Vagina (tissue), 2 donors: ENCODE measurements around the gene OLFML2B. TPM values are rescaled to one million over a fixed set of nuclear protein-coding genes. Genes with fewer than 3 reads are reported as not detected.
"Not testable (repeated sequence)": the region's sequence is repeated elsewhere in the genome, so short reads cannot be mapped to it uniquely, and the experiment has no call there.

Experiments used
- DNase-seq, 2 donors: peaks; one replicate each; pipeline ENCODE4 v3.0.0-alpha.2; 2017; ENCODE audit errors: extremely low spot score in 2 of 2
- H3K27ac ChIP-seq: fragments of 200-600 bp; sonication (generic); one replicate; pipeline ENCODE4 v1.5.1; 2019
- H3K27me3 ChIP-seq: fragments of 200-600 bp; sonication (generic); one replicate; pipeline ENCODE4 v1.5.1; 2019
- H3K36me3 ChIP-seq, 2 donors: fragments of 200-600 bp; sonication (generic); one replicate each; pipeline ENCODE4 v1.5.1; 2017 to 2019
- H3K4me1 ChIP-seq: fragments of 200-600 bp; sonication (generic); one replicate; pipeline ENCODE4 v1.5.1; 2019
- H3K4me3 ChIP-seq, 2 donors: fragments of 200-600 bp; sonication (generic); 1 replicate in 1 of 2; 2 replicates in 1 of 2; pipeline ENCODE4 v1.5.1; 2016 to 2019
- H3K9me3 ChIP-seq: fragments of 200-600 bp; sonication (generic); one replicate; pipeline ENCODE4 v1.5.1; 2019
- CTCF ChIP-seq, 3 experiments: fragments of 450-650 bp in 2 of 3; fragments of 200-600 bp in 1 of 3; sonication (generic) in 1 of 3; IDR thresholded peaks; one replicate each; pipeline ENCODE4 v1.5.1; 2017 to 2019; ENCODE audit warnings: antibody characterized with exemption in 3 of 3, mild to moderate bottlenecking in 2 of 3, moderate library complexity in 2 of 3
- POLR2A ChIP-seq, 2 donors: fragments of 450-650 bp; IDR thresholded peaks; one replicate each; pipeline ENCODE4 v1.6.1; 2017; ENCODE audit warnings: antibody characterized with exemption in 2 of 2, mild to moderate bottlenecking in 2 of 2, moderate library complexity in 2 of 2
- POLR2AphosphoS5 ChIP-seq, 2 donors: sonication (generic); formaldehyde crosslinking; IDR thresholded peaks; one replicate each; pipeline ENCODE4 v1.9.0; 2017; ENCODE audit warnings: antibody characterized with exemption in 2 of 2, mild to moderate bottlenecking in 2 of 2, low read depth in 1 of 2; ENCODE audit not compliant: insufficient read depth in 1 of 2
- intact Hi-C: fragments of 100-400 bp; cut with DNase I; formaldehyde crosslinking; loops from one replicate; pipeline ENCODE4 v1.15.1; 2023
- total RNA-seq: library from RNA; depleted of rRNA; stranded (reverse); fragments of >200 nt; gene quantifications from one replicate; pipeline ENCODE4 v1.2.3, GENCODE V29; 2016

OLFML2B gene
- total RNA-seq, 1 donor from 2014 or later: 12.8 TPM

- Histone ChIP-seq H3K36me3 (no peaks in the 10 kb centered on the region), H3K4me3 (no peak overlapping the region), H3K27me3 (no peaks in the 10 kb centered on the region), H3K27ac (no peak overlapping the region), H3K9me3 (no peaks in the 10 kb centered on the region), H3K4me1 (peaks cover 15% of the 10 kb centered on the region)
- intact Hi-C loops: loop anchor here (10.0 kb wide), 2 partner anchors 66 to 156 kb away; no protein-coding TSS in a partner anchor
- DNase-seq: no peak
- no peak for TF ChIP-seq POLR2A (IDR thresholded peaks at IDR 0.05)
- TF ChIP-seq POLR2AphosphoS5 (IDR thresholded peaks at IDR 0.05; ENCODE audit: insufficient read depth in 1 of 2, low read depth in 1 of 2): no peak
- no peak for TF ChIP-seq CTCF (IDR thresholded peaks at IDR 0.05)
Observed at GRCh38 chr1:162021124-162021523, 2.5 kb downstream of the OLFML2B start.

- intact Hi-C loops: loop anchor here (10.0 kb wide), 2 partner anchors 65 to 155 kb away; no protein-coding TSS in a partner anchor
- Histone ChIP-seq H3K27me3 (no peaks in the 10 kb centered on the region), H3K4me3 (no peak overlapping the region), H3K9me3 (no peaks in the 10 kb centered on the region), H3K36me3 (no peaks in the 10 kb centered on the region), H3K4me1 (peaks cover 15% of the 10 kb centered on the region), H3K27ac (no peak overlapping the region)
- no peak for TF ChIP-seq POLR2A (IDR thresholded peaks at IDR 0.05)
- no peak for TF ChIP-seq POLR2AphosphoS5 (IDR thresholded peaks at IDR 0.05; ENCODE audit: insufficient read depth in 1 of 2, low read depth in 1 of 2)
- no peak for TF ChIP-seq CTCF (IDR thresholded peaks at IDR 0.05)
- DNase-seq: no peak
Observed at GRCh38 chr1:162020150-162020549, 3.5 kb downstream of the OLFML2B start.

GRCh38 chr1:162019446-162019845 lies 4.2 kb downstream of the OLFML2B start:
- H3K27ac ChIP-seq: no peak overlapping the region
- H3K36me3 ChIP-seq: no peaks in the 10 kb centered on the region
- H3K4me1 ChIP-seq: peaks cover 15% of the 10 kb centered on the region
- intact Hi-C loops: no loop called here
- TF ChIP-seq POLR2A (IDR thresholded peaks at IDR 0.05) (no peak), CTCF (IDR thresholded peaks at IDR 0.05) (no peak), POLR2AphosphoS5 (IDR thresholded peaks at IDR 0.05; ENCODE audit: insufficient read depth in 1 of 2, low read depth in 1 of 2) (no peak)
- no peaks in the 10 kb centered on the region for H3K9me3 ChIP-seq
- H3K4me3 ChIP-seq: no peak overlapping the region
- H3K27me3 ChIP-seq: no peaks in the 10 kb centered on the region
- DNase-seq: no peak

- TF ChIP-seq POLR2A (IDR thresholded peaks at IDR 0.05) (no peak), CTCF (IDR thresholded peaks at IDR 0.05) (no peak), POLR2AphosphoS5 (IDR thresholded peaks at IDR 0.05; ENCODE audit: insufficient read depth in 1 of 2, low read depth in 1 of 2) (no peak)
- no peak overlapping the region for H3K27ac ChIP-seq
- no peaks in the 10 kb centered on the region for H3K36me3 ChIP-seq
- H3K9me3 ChIP-seq: no peaks in the 10 kb centered on the region
- DNase-seq: no peak
- intact Hi-C loops: no loop called here
- peaks cover 15% of the 10 kb centered on the region for H3K4me1 ChIP-seq
- no peak overlapping the region for H3K4me3 ChIP-seq
- no peaks in the 10 kb centered on the region for H3K27me3 ChIP-seq
Observed at GRCh38 chr1:162019006-162019405, 4.7 kb downstream of the OLFML2B start.

GRCh38 chr1:162018418-162018817 lies 5.3 kb downstream of the OLFML2B start:
- TF ChIP-seq CTCF (IDR thresholded peaks at IDR 0.05): no peak
- no peak for TF ChIP-seq POLR2AphosphoS5 (IDR thresholded peaks at IDR 0.05; ENCODE audit: insufficient read depth in 1 of 2, low read depth in 1 of 2)
- no peak for TF ChIP-seq POLR2A (IDR thresholded peaks at IDR 0.05)
- no peaks in the 10 kb centered on the region for H3K27me3 ChIP-seq
- DNase-seq: no peak
- H3K27ac ChIP-seq: no peak overlapping the region
- H3K4me3 ChIP-seq: no peak overlapping the region
- no peaks in the 10 kb centered on the region for H3K9me3 ChIP-seq
- H3K4me1 ChIP-seq: peaks cover 14% of the 10 kb centered on the region
- no peaks in the 10 kb centered on the region for H3K36me3 ChIP-seq
- intact Hi-C loops: no loop called here

- not testable (repeated sequence) for H3K9me3 ChIP-seq, H3K36me3 ChIP-seq, H3K27me3 ChIP-seq, DNase-seq, H3K4me3 ChIP-seq, H3K4me1 ChIP-seq, H3K27ac ChIP-seq
- intact Hi-C loops: loop anchor here (1.0 kb wide), 1 partner anchor 15 kb away; no protein-coding TSS in a partner anchor
Observed at GRCh38 chr1:162017791-162018190, 5.9 kb downstream of the OLFML2B start.
